ENCODE results near the gene SPRR3. TPM values are rescaled to one million over a fixed set of nuclear protein-coding genes. Genes with fewer than 3 reads are reported as not detected.

The SPRR3 gene
- total RNA-seq, 1 donor from 2014 or later = not detected

DNA sequence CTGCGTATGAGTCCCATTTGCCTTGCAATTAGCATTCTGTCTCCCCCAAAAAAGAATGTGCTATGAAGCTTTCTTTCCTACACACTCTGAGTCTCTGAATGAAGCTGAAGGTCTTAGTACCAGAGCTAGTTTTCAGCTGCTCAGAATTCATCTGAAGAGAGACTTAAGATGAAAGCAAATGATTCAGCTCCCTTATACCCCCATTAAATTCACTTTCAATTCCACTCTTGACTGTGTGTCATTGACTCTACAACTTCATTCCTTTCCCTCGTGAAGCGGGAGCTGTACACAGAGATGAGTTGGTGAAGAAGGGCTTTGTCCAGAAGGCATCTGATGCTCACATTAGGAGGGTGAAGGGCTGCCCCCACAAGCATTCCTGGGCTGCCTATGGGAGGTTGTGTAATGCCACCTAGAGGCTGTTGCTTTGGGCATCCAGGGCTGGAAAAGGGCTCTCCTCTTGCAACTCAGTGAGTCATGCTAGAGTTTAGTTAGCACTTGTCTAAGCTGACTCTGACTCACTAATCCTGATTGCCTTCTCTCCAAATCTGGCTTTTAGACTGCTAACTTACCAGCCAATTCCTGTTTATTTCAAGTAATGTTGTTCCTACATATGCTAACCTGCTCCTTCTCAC lies 31.2 kb downstream of the SPRR3 start:
- no peaks in the 10 kb centered on the region for H3K36me3 Mint-ChIP-seq
- H3K4me3 Mint-ChIP-seq = no peak overlapping the region
- TF ChIP-seq, protein P1, sequence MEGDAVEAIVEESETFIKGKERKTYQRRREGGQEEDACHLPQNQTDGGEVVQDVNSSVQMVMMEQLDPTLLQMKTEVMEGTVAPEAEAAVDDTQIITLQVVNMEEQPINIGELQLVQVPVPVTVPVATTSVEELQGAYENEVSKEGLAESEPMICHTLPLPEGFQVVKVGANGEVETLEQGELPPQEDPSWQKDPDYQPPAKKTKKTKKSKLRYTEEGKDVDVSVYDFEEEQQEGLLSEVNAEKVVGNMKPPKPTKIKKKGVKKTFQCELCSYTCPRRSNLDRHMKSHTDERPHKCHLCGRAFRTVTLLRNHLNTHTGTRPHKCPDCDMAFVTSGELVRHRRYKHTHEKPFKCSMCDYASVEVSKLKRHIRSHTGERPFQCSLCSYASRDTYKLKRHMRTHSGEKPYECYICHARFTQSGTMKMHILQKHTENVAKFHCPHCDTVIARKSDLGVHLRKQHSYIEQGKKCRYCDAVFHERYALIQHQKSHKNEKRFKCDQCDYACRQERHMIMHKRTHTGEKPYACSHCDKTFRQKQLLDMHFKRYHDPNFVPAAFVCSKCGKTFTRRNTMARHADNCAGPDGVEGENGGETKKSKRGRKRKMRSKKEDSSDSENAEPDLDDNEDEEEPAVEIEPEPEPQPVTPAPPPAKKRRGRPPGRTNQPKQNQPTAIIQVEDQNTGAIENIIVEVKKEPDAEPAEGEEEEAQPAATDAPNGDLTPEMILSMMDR (IDR thresholded peaks at IDR 0.05; ENCODE audit: unreplicated experiment) = no peak
- H3K27ac Mint-ChIP-seq = no peak overlapping the region
- no peaks in the 10 kb centered on the region for H3K4me1 Mint-ChIP-seq
- H3K27me3 Mint-ChIP-seq (ENCODE audit: low read depth) = peaks cover 31% of the 10 kb centered on the region
- peaks cover 6% of the 10 kb centered on the region for H3K9me3 Mint-ChIP-seq
- no peak for DNase-seq (ENCODE audit: low spot score in 2 of 2, unreplicated experiment in 2 of 2)

DNA sequence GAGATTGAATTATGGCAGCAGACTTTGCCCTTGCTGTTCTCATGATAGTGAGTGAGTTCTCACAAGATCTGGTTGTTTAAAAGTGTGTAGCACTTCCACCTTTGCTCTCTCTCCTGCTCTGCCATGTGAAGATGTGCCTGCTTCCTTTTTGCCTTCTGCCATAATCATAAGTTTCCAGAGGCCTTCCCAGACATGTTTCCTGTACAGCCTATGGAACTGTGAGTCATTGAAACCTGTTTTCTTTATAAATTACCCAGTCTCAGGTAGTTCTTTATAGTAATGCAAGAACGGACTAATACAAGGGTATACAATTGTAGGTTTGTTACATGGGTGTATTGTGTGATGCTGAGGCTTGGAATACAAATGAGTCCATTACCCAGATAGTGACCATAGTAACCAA lies 33.7 kb downstream of the SPRR3 start:
- Mint-ChIP-seq H3K27me3 (ENCODE audit: low read depth) (peaks cover 46% of the 10 kb centered on the region), H3K9me3 (no peaks in the 10 kb centered on the region), H3K4me1 (no peaks in the 10 kb centered on the region), H3K27ac (no peak overlapping the region), H3K36me3 (no peaks in the 10 kb centered on the region), H3K4me3 (no peak overlapping the region)
- TF ChIP-seq, protein P1 (IDR thresholded peaks at IDR 0.05; ENCODE audit: unreplicated experiment) = no peak
- DNase-seq (ENCODE audit: low spot score in 2 of 2, unreplicated experiment in 2 of 2) = no peak

DNA sequence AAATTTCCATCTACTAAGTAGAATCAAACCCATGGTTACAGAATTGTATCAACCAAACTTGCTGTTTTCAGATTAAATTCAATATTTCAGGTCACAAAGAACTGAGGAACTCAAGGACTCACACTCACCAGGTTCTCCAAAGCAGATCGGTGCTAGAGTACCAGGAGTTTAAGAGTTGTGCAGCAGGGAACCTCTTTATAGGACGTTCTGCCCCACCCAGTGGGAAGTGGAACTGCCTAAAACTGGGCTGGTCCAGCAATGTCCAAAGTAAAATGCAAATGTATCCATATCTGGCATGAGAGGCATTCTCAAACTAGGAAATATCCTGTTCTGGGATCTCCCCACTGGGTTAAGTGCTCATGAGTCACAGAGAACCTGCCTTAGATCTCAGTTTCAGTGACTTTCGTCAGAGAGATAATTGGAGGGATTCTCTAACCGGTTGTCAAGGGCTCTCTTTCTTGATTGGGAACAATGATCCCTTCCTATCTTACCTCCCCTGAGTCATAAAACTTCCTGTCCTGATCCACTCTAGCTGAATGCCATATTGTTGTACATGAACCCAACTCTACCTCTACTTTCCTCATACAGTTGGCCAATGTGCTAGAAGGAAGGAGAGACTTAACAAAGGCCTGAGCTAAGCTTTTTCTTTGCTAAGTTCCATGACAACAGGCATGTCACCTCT lies 39.5 kb downstream of the SPRR3 start, which contains the start of gene SPRR2D:
TSS of gene SPRR2D (minus strand) at position 171 of the 682 bp plus-strand sequence. CDS start 774 bp downstream, outside the sequence.
- Mint-ChIP-seq H3K4me1 (peaks cover 11% of the 10 kb centered on the region), H3K9me3 (no peaks in the 10 kb centered on the region), H3K27me3 (ENCODE audit: low read depth) (peaks cover 59% of the 10 kb centered on the region), H3K36me3 (no peaks in the 10 kb centered on the region), H3K27ac (no peak within 1 kb of the TSS), H3K4me3 (no peak within 1 kb of the TSS)
- no peak for DNase-seq (ENCODE audit: low spot score in 2 of 2, unreplicated experiment in 2 of 2)
- TF ChIP-seq, protein P1 (IDR thresholded peaks at IDR 0.05; ENCODE audit: unreplicated experiment) = no peak

DNA sequence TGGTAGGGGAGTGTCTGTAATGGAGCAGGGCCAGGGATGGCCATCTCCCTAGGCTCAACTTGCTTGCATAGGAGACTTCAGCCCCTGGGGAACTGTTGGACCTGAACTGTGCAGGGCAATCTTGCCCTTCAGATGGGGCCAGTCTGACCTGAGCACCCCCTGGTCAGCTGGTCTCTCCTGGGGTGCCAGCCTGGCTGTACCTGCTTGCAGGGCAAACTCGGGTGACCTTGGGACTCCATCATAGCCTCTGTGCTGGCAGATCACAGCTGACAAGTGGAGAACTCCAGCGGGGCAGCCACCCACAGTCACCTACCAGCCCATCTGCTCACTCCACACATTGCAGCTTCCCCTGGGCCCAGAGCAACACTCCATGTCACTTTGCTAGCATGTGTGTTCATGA lies 47.7 kb downstream of the SPRR3 start:
- Mint-ChIP-seq H3K4me3 (no peak overlapping the region), H3K27ac (no peak overlapping the region), H3K4me1 (no peaks in the 10 kb centered on the region), H3K27me3 (ENCODE audit: low read depth) (peaks cover 59% of the 10 kb centered on the region), H3K9me3 (peaks cover 47% of the 10 kb centered on the region), H3K36me3 (no peaks in the 10 kb centered on the region)
- DNase-seq (ENCODE audit: low spot score in 2 of 2, unreplicated experiment in 2 of 2) = no peak
- TF ChIP-seq, protein P1 (IDR thresholded peaks at IDR 0.05; ENCODE audit: unreplicated experiment) = no peak

Other genes with a start within 250 kb of the SPRR3 start
- not detected in 3 replicates for gene KPRP, start 243.7 kb upstream of the SPRR3 start, total RNA-seq
- not detected in 3 replicates for gene LCE1F, start 226.6 kb upstream of the SPRR3 start, total RNA-seq
- not detected in 3 replicates for gene LCE1E, start 215.5 kb upstream of the SPRR3 start, total RNA-seq
- gene LCE1D, start 205.0 kb upstream of the SPRR3 start, total RNA-seq = not detected in 3 replicates
- gene LCE1C, start 195.1 kb upstream of the SPRR3 start, total RNA-seq = not detected in 3 replicates
- gene LCE1B, start 189.8 kb upstream of the SPRR3 start, total RNA-seq = not detected in 3 replicates
- gene LCE1A, start 174.3 kb upstream of the SPRR3 start, total RNA-seq = not detected in 3 replicates
- gene LCE6A, start 158.9 kb upstream of the SPRR3 start, total RNA-seq = not detected in 3 replicates
- not detected in 3 replicates for gene LCE7A, start 141.8 kb upstream of the SPRR3 start, total RNA-seq
- not detected in 3 replicates for gene SMCP, start 123.4 kb upstream of the SPRR3 start, total RNA-seq
- gene IVL, start 93.2 kb upstream of the SPRR3 start, total RNA-seq = 0.11 to 0.34 TPM (median 0.27 TPM) in 3 replicates
- not detected in 3 replicates for gene SPRR5, start 54.5 kb upstream of the SPRR3 start, total RNA-seq
- not detected in 3 replicates for gene SPRR4, start 31.1 kb upstream of the SPRR3 start, total RNA-seq
- not detected in 3 replicates for gene SPRR1A, start 17.7 kb upstream of the SPRR3 start, total RNA-seq
- gene SPRR1B, start 29.5 kb downstream of the SPRR3 start, total RNA-seq = not detected in 3 replicates
- not detected in 3 replicates for gene SPRR2D, start 39.4 kb downstream of the SPRR3 start, total RNA-seq
- gene SPRR2A, start 55.8 kb downstream of the SPRR3 start, total RNA-seq = not detected in 3 replicates
- gene SPRR2B, start 69.9 kb downstream of the SPRR3 start, total RNA-seq = not detected in 3 replicates
- 1.2 to 1.9 TPM (median 1.9 TPM) in 3 replicates for gene SPRR2E, start 92.8 kb downstream of the SPRR3 start, total RNA-seq
- 54.4 to 65.0 TPM (median 56.6 TPM) in 3 replicates for gene SPRR2F, start 111.8 kb downstream of the SPRR3 start, total RNA-seq
- not detected in 3 replicates for gene SPRR2G, start 149.1 kb downstream of the SPRR3 start, total RNA-seq
- not detected in 3 replicates for gene LELP1, start 201.7 kb downstream of the SPRR3 start, total RNA-seq
- not detected in 3 replicates for gene PRR9, start 215.8 kb downstream of the SPRR3 start, total RNA-seq

Data from mesothelial cell of epicardium (in vitro differentiated cells).